Heart right ventricle (tissue), 16 donors: ENCODE results near the gene IFNA8. TPM values are rescaled to one million over a fixed set of nuclear protein-coding genes. Genes with fewer than 3 reads are reported as not detected.

Experiments
- ATAC-seq, 8 donors: fragments of 200-7000 bp; cut with Tn5 transposase; one replicate each; pipeline ENCODE4 v1.9.1; 2020; ENCODE audit warnings: mild to moderate bottlenecking in 8 of 8, moderate library complexity in 8 of 8, moderate number of reproducible peaks in 1 of 8
- DNase-seq, 2 donors: peaks; one replicate each; pipeline ENCODE4 v3.0.0-alpha.2; 2020
- H3K27ac ChIP-seq, 10 donors: fragments of 200-600 bp; sonication (generic) in 2 of 10; one replicate each; pipeline versions ENCODE4 v1.5.0 to v1.8.0; 2020 to 2022; ENCODE audit warnings: mild to moderate bottlenecking in 3 of 10
- H3K27me3 ChIP-seq, 7 donors: fragments of 200-600 bp; one replicate each; pipeline ENCODE4 v1.8.0; 2021 to 2022; ENCODE audit warnings: mild to moderate bottlenecking in 2 of 7
- H3K36me3 ChIP-seq, 9 donors: fragments of 200-600 bp; sonication (generic) in 1 of 9; one replicate each; pipeline versions ENCODE4 v1.5.0 to v1.8.0; 2020 to 2022; ENCODE audit warnings: mild to moderate bottlenecking in 2 of 9
- H3K4me1 ChIP-seq, 9 donors: fragments of 200-600 bp; sonication (generic) in 1 of 9; one replicate each; pipeline versions ENCODE4 v1.5.0 to v1.8.0; 2020 to 2022; ENCODE audit warnings: mild to moderate bottlenecking in 4 of 9
- H3K4me3 ChIP-seq, 10 donors: fragments of 200-600 bp; sonication (generic) in 2 of 10; one replicate each; pipeline versions ENCODE4 v1.5.0 to v1.8.0; 2020 to 2022; ENCODE audit warnings: mild to moderate bottlenecking in 7 of 10, moderate library complexity in 2 of 10
- H3K9me3 ChIP-seq, 11 donors: fragments of 200-600 bp in 10 of 11; sonication (generic) in 2 of 11; one replicate each; pipeline versions ENCODE4 v1.5.0 to v1.8.0; 2013 to 2022; ENCODE audit warnings: mild to moderate bottlenecking in 2 of 11, control low read depth in 1 of 11, moderate library complexity in 1 of 11
- WGBS, 2 donors: extraction: QIAGEN DNeasy Blood & Tissue Kit; methylation state at CpG; one replicate each; pipeline ENCODE4 v1.1.7; 2013; ENCODE audit warnings: inconsistent platforms in 1 of 2; 5-methylcytosine and 5-hydroxymethylcytosine counted together
- intact Hi-C, 10 donors: fragments of 100-400 bp; cut with DNase I; formaldehyde crosslinking; loops; one replicate each; pipeline versions ENCODE4 v1.11.1 to v1.14.2; 2022
- polyA plus RNA-seq, 2 donors: library from polyadenylated mRNA; stranded (reverse); fragments of 200-250 nt; gene quantifications; one replicate each; pipeline ENCODE4 v1.2.3, GENCODE V29; 2013
- total RNA-seq, 10 donors: library from RNA; stranded (reverse); fragmentation: NEBNext Ultra II Directional in 3 of 10; extraction: Animal tissue kit (Norgen Biotek cat#: 25700) in 3 of 10; gene quantifications; one replicate each; pipeline versions ENCODE4 v1.2.1 to v1.2.4, GENCODE V29; 2021 to 2023
- TF ChIP-seq, protein P1 (sequence below), 9 donors: fragments of 200-600 bp; sonication (generic) in 2 of 9; IDR thresholded peaks; one replicate each; pipeline versions ENCODE4 v1.5.0 to v1.8.0; 2021 to 2022; ENCODE audit warnings: antibody characterized with exemption in 9 of 9, mild to moderate bottlenecking in 5 of 9, moderate library complexity in 1 of 9
- donor health status: Arrhythmogenic right ventricular cardiomyopathy.
- donor health status: ischemic (EF 13 %, LVEDD 7.1; RV severe dilation, severe dysfunction).
- donor health status: healthy with polysubstance abuse.
- donor health status: DM: no; HTN: yes; CAD: no.
- donor health status: DM: no; HTN: no; CAD: no.
- donor health status: ischemic (EF 25% LVEDD 6.9; RV normal size, moderate dysfunction).
- donor health status: ischemic (EF 25% LVEDD 5.7; RV mildly dilated, moderate dysfunction).
- donor health status: healthy.
- donor health status: DM: yes; HTN: yes; CAD: no.
- donor health status: Ischemic cardiomyopathy.
- donor health status: ischemic (EF 35%, LVEDD 5.7; RV mildly dilated, moderate dysfunction).
- donor health status: nonischemic (EF 11% LVEDD 7.7; RV severe dilation, severe dysfunction).
- donor health status: DM: yes; HTN: yes; CAD: no.
- donor health status: PGD.
- donor health status: ischemic (EF 29% LVEDD 5.4; RV normal size, mild dysfunction).
- donor health status: nonischemic (EF 23%, LVEDD 6.1; RV moderate dilation, normal function).

The IFNA8 gene
- total and polyA plus RNA-seq, 12 donors, result not detected

DNA sequence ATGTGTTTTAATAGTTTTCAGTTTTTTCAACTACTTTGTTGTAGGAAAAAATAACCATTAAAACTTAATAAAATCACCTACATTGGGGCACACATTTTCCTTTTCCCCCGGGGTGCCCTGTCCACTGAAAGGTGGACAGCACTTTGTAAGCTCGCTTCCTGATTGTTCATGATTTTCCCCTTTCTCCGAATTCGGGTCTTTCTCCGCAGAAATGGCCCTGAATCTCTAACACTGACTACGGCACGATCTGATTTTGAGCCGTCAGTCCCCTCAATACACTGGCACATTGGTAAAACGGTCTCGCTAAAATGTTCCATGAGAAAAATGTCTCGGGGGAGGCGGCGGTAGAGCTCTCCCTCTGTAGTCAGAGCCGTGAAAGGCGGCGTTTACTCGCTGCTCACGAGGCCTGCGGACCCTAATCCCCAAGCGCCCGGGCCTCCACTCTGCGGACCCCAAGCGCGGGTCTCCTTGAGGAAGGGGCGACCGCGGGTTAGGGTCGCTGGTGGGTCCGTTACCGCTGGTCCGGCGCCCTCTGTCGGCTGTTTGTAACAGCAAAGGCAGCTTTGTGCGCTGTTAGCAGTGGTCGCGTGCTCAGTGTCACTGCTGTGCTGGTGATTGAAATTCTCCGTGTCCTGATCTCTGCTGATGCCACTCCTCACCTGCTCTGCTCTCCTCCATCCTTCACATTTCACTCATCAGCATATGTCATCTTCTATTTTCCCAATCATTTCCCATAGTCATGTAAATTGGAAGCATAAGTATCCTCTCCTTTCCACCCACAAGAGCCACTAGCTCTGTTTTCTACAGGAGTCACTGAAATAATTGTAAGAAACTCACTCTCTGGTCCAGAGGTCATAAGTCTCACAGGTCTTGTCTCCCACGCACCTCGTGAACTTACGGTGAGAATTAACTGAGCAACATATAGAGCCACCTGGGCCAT is 12.9 kb upstream of the IFNA8 start:
- TF ChIP-seq, protein P1, sequence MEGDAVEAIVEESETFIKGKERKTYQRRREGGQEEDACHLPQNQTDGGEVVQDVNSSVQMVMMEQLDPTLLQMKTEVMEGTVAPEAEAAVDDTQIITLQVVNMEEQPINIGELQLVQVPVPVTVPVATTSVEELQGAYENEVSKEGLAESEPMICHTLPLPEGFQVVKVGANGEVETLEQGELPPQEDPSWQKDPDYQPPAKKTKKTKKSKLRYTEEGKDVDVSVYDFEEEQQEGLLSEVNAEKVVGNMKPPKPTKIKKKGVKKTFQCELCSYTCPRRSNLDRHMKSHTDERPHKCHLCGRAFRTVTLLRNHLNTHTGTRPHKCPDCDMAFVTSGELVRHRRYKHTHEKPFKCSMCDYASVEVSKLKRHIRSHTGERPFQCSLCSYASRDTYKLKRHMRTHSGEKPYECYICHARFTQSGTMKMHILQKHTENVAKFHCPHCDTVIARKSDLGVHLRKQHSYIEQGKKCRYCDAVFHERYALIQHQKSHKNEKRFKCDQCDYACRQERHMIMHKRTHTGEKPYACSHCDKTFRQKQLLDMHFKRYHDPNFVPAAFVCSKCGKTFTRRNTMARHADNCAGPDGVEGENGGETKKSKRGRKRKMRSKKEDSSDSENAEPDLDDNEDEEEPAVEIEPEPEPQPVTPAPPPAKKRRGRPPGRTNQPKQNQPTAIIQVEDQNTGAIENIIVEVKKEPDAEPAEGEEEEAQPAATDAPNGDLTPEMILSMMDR (IDR thresholded peaks at IDR 0.05), result peak; percentile 40 to 90 (median 81)
- Histone ChIP-seq H3K27me3 (peaks cover 0 to 98% (median 79%) of the 10 kb centered on the region in 7 donors), H3K9me3 (no peaks in the 10 kb centered on the region), H3K36me3 (no peaks in the 10 kb centered on the region), H3K27ac (no peak overlapping the region), H3K4me1 (peaks cover 0 to 11% (median 5%) of the 10 kb centered on the region in 9 donors), H3K4me3 (peak overlapping the region in 9 of 10 donors; percentile 33 to 62 (median 55))
- intact Hi-C loops, result loop anchor here in 8 of 10 donors (2.0 to 5.0 kb wide), 4 partner anchors 69 to 77 kb away; no protein-coding TSS in a partner anchor
- WGBS, 2 donors, result 6 to 7% methylated on average over 40 of the region's 40 CpGs
- peak; percentile 43 to 81 (median 71) for ATAC-seq
- peak; percentile 29 to 57 for DNase-seq

DNA sequence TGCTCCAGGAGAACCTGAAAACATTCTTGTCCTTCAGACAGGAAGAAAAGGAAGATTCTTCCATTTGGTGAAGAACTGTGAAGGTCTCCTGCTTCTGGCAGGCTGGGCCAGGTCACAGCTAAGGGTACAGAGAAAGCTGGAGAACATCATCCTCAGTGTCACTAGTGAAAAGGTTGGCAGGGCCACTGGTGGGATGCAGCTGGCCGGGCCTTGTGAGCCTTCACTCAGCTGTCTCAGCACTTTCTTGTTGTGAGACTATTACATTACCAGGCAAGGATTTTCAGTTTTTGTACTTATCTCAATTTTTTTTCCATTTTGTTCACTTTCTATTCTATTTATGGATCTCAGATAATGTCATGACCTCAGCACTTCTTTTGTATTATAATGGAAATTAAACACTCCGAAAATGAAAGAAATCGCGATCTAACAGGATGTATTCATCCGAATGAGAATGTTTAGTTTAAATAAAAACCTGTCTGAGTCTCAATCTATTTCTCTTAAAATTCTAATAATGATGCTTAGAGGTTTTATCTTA is 9.9 kb upstream of the IFNA8 start:
- peaks cover 0 to 98% (median 85%) of the 10 kb centered on the region in 7 donors for H3K27me3 ChIP-seq
- H3K36me3 ChIP-seq, result no peaks in the 10 kb centered on the region
- no peak for DNase-seq
- intact Hi-C loops, result loop anchor here in 5 of 10 donors (5.0 kb wide), 2 partner anchors 72 to 77 kb away; no protein-coding TSS in a partner anchor
- no peaks in the 10 kb centered on the region for H3K9me3 ChIP-seq
- no peak for ATAC-seq
- H3K27ac ChIP-seq, result no peak overlapping the region
- WGBS, 2 donors, result 68 to 82% methylated on average over 5 of the region's 5 CpGs
- H3K4me1 ChIP-seq, result peaks cover 0 to 25% (median 15%) of the 10 kb centered on the region in 9 donors
- TF ChIP-seq, protein P1 (IDR thresholded peaks at IDR 0.05), result no peak
- no peak overlapping the region for H3K4me3 ChIP-seq

DNA sequence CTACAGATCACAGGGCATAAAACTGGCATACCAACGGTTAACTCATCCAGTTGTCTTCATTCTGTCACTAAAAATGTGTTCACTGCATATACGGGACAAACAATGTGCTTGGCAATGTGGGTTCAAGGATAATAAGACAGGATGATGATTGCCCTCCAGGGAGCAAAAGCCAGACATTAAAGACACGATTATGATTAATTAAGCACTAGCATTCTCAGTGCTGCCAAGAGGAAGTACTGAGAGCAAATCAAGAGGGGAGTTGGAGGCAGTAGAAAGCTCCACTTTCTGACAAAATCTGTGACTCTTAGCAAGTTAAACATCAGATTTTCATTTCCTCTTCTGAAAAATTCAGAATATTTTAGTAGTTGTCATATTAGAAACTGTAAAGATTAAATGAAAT is 9.0 kb upstream of the IFNA8 start:
- Histone ChIP-seq H3K27ac (no peak overlapping the region), H3K4me1 (peaks cover 0 to 25% (median 15%) of the 10 kb centered on the region in 9 donors), H3K4me3 (no peak overlapping the region), H3K36me3 (no peaks in the 10 kb centered on the region), H3K9me3 (no peaks in the 10 kb centered on the region), H3K27me3 (peaks cover 0 to 98% (median 81%) of the 10 kb centered on the region in 7 donors)
- intact Hi-C loops, result loop anchor here in 5 of 10 donors (5.0 kb wide), 2 partner anchors 73 to 78 kb away; no protein-coding TSS in a partner anchor
- no peak for ATAC-seq
- TF ChIP-seq, protein P1 (IDR thresholded peaks at IDR 0.05), result no peak
- WGBS, 2 donors, result 34 to 38% methylated on average over 3 of the region's 3 CpGs
- no peak for DNase-seq
